HG03521 (cell line): ENCODE measurements around the gene NPEPL1.

Experiments used
- ATAC-seq: cut with Tn5 transposase; IDR thresholded peaks from one replicate; pipeline ENCODE4 v1.9.1; 2021; ENCODE audit warnings: mild to moderate bottlenecking, moderate library complexity; ENCODE audit not compliant: unreplicated experiment

NPEPL1 gene

GRCh38 chr20:58657986-58658385 is 34.6 kb upstream of the NPEPL1 start:
- ATAC-seq = no peak

GRCh38 chr20:58658760-58659159 is 33.8 kb upstream of the NPEPL1 start:
- no peak for ATAC-seq

- no peak for ATAC-seq
Measured at GRCh38 chr20:58659841-58660240, 32.8 kb upstream of the NPEPL1 start.

- no peak for ATAC-seq
Measured at GRCh38 chr20:58660855-58661597, 31.6 kb upstream of the NPEPL1 start.

- ATAC-seq = no peak
Measured at GRCh38 chr20:58661598-58662473, 30.8 kb upstream of the NPEPL1 start.

- ATAC-seq = no peak
Measured at GRCh38 chr20:58664331-58664730, 28.3 kb upstream of the NPEPL1 start.

GRCh38 chr20:58664883-58665282 is 27.7 kb upstream of the NPEPL1 start:
- no peak for ATAC-seq

- no peak for ATAC-seq
Measured at GRCh38 chr20:58665606-58666005, 27.0 kb upstream of the NPEPL1 start.

- ATAC-seq = no peak
Measured at GRCh38 chr20:58666702-58667101, 25.9 kb upstream of the NPEPL1 start.

GRCh38 chr20:58667975-58668374 is 24.6 kb upstream of the NPEPL1 start:
- ATAC-seq = no peak

- no peak for ATAC-seq
Measured at GRCh38 chr20:58668901-58669286, 23.7 kb upstream of the NPEPL1 start.

GRCh38 chr20:58669287-58670006 is 23.2 kb upstream of the NPEPL1 start:
- no peak for ATAC-seq

- ATAC-seq = no peak
Measured at GRCh38 chr20:58670102-58670501, 22.5 kb upstream of the NPEPL1 start.

- no peak for ATAC-seq
Measured at GRCh38 chr20:58670659-58671058, 21.9 kb upstream of the NPEPL1 start.

- ATAC-seq = no peak
Measured at GRCh38 chr20:58673119-58673518, 19.5 kb upstream of the NPEPL1 start.

- ATAC-seq = no peak
Measured at GRCh38 chr20:58675146-58675584, 17.4 kb upstream of the NPEPL1 start.

GRCh38 chr20:58675641-58676040 is 17.0 kb upstream of the NPEPL1 start:
- ATAC-seq = no peak

- no peak for ATAC-seq
Measured at GRCh38 chr20:58676161-58676560, 16.4 kb upstream of the NPEPL1 start.

- ATAC-seq = no peak
Measured at GRCh38 chr20:58677079-58677604, 15.5 kb upstream of the NPEPL1 start.

- no peak for ATAC-seq
Measured at GRCh38 chr20:58677808-58678207, 14.8 kb upstream of the NPEPL1 start.

- no peak for ATAC-seq
Measured at GRCh38 chr20:58678806-58679205, 13.8 kb upstream of the NPEPL1 start.
